Endothelial cell of umbilical vein (primary cell): ENCODE results near the gene ACTR2. TPM values are rescaled to one million over a fixed set of nuclear protein-coding genes. Genes with fewer than 3 reads are reported as not detected.

Experiments
- BruUV-seq: library from RNA; stranded (reverse); fragments of 400-500 nt; replicated peaks from 2 replicates; lab custom pipeline; 2021; lab: Mats Ljungman, UMichigan
- CTCF ChIA-PET: fragments of 300-600, 350-600 bp; sonication (Branson Sonifier 250); formaldehyde crosslinking; loops from one replicate; lab custom pipeline; 2021; ENCODE audit warnings: antibody characterized with exemption, inconsistent platforms; lab: Charles Lee
- POLR2A ChIA-PET: fragments of 300-600, 350-600 bp; sonication (Branson Sonifier 250); formaldehyde crosslinking; loops from one replicate; lab custom pipeline; 2021; ENCODE audit warnings: antibody characterized with exemption, inconsistent platforms; lab: Charles Lee
- DNase-seq: peaks from one replicate; pipeline ENCODE4 v3.0.0-alpha.2; 2011; ENCODE audit warnings: low read depth, low spot score
- FAIRE-seq: peaks from 2 replicates; lab custom pipeline; 2011; peaks lifted over from hg19 to GRCh38; lab: Jason Lieb, UNC
- H2AFZ ChIP-seq: 2 replicates; pipeline ENCODE4 v1.6.0; 2012; ENCODE audit warnings: low read depth, low read length, control low read depth, inconsistent platforms
- H3K27ac ChIP-seq: 2 replicates; pipeline ENCODE4 v1.5.1; 2011; ENCODE audit warnings: low read depth, mild to moderate bottlenecking, control low read depth, low read length, moderate library complexity; ENCODE audit not compliant: insufficient read depth
- H3K27me3 ChIP-seq, 2 experiments: 2 replicates each; pipeline versions ENCODE4 v1.6.0 to v1.6.1; 2011; ENCODE audit warnings: low read length in 2 of 2, mixed read lengths in 1 of 2; ENCODE audit not compliant: control insufficient read depth in 2 of 2, insufficient read depth in 2 of 2
- H3K36me3 ChIP-seq, 2 experiments: 2 replicates in 1 of 2; 3 replicates in 1 of 2; pipeline ENCODE4 v1.5.1; 2011; ENCODE audit warnings: low read length in 2 of 2, mild to moderate bottlenecking in 1 of 2, moderate library complexity in 1 of 2; ENCODE audit not compliant: control insufficient read depth in 2 of 2, insufficient read depth in 2 of 2; ENCODE audit errors: extremely low read depth in 1 of 2
- H3K4me1 ChIP-seq: 3 replicates; pipeline ENCODE4 v1.5.1; 2011; ENCODE audit warnings: mild to moderate bottlenecking, low read length; ENCODE audit not compliant: control insufficient read depth, insufficient read depth; ENCODE audit errors: extremely low read depth
- H3K4me2 ChIP-seq: 2 replicates; pipeline ENCODE4 v1.6.1; 2011; ENCODE audit warnings: low read length, control low read depth, mixed read lengths; ENCODE audit not compliant: insufficient read depth
- H3K4me3 ChIP-seq, 3 experiments: fragments of 200-600 bp in 1 of 3; sonication (generic), shearing (Covaris generic) in 1 of 3; replicated peaks in 1 of 3; 2 replicates each; pipeline ENCODE4 v1.5.1; 2011 to 2016; ENCODE audit warnings: control low read depth in 3 of 3, low read length in 3 of 3, mild to moderate bottlenecking in 2 of 3, inconsistent platforms in 1 of 3, low read depth in 1 of 3, moderate library complexity in 1 of 3; ENCODE audit not compliant: insufficient read depth in 1 of 3
- H3K79me2 ChIP-seq: 2 replicates; pipeline ENCODE4 v1.6.0; 2012; ENCODE audit warnings: low read length, inconsistent platforms; ENCODE audit not compliant: control insufficient read depth, insufficient read depth
- H3K9ac ChIP-seq: replicated peaks from 2 replicates; pipeline ENCODE3; 2011; ENCODE audit warnings: low read length, control low read depth; ENCODE audit not compliant: insufficient read depth; ENCODE audit errors: extremely low read depth
- H3K9me1 ChIP-seq: replicated peaks from 3 replicates; pipeline ENCODE4 v1.6.0; 2011; ENCODE audit warnings: mild to moderate bottlenecking, low read length; ENCODE audit not compliant: control insufficient read depth, insufficient read depth; ENCODE audit errors: extremely low read depth
- H3K9me3 ChIP-seq: replicated peaks from 2 replicates; pipeline ENCODE4 v1.5.1; 2012; ENCODE audit warnings: low read length, inconsistent platforms; ENCODE audit not compliant: control insufficient read depth, insufficient read depth
- H4K20me1 ChIP-seq: replicated peaks from 2 replicates; pipeline ENCODE3; 2011; ENCODE audit warnings: mild to moderate bottlenecking, low read length; ENCODE audit not compliant: control insufficient read depth, insufficient read depth; ENCODE audit errors: extremely low read depth
- POLR2A ChIP-seq: IDR thresholded peaks from 2 replicates; pipeline ENCODE4 v1.6.1; 2012; ENCODE audit warnings: low read depth, mild to moderate bottlenecking, control low read depth, low read length
- POLR2AphosphoS5 ChIP-seq: IDR thresholded peaks from 2 replicates; pipeline ENCODE4 v1.6.1; 2012; ENCODE audit warnings: low read depth, mild to moderate bottlenecking, control low read depth, low read length, moderate library complexity; ENCODE audit not compliant: insufficient read depth
- dilution Hi-C: fragments of 300-500 bp; cut with MboI; formaldehyde crosslinking; loops from one replicate; pipeline ENCODE4 v1.15.0; 2019; ENCODE audit warnings: low sequenced_read_pairs; ENCODE audit not compliant: extremely low pct_ligation_motif_present
- intact Hi-C: fragments of 100-400 bp; cut with micrococcal nuclease; formaldehyde crosslinking; loops from one replicate; pipeline ENCODE4 v1.10.0; 2022
- polyA plus RNA-seq, 4 experiments: library from polyadenylated mRNA; depleted of rRNA in 3 of 4; stranded (reverse) in 3 of 4; unstranded in 1 of 4; fragments of >200 nt; gene quantifications; 2 replicates each; pipeline versions ENCODE4 v1.2.1 to v1.2.3, GENCODE V29; 2011 to 2012; ENCODE audit warnings: missing spikeins in 1 of 4
- total RNA-seq: library from RNA; stranded (reverse); gene quantifications from 2 replicates; pipeline ENCODE4 v1.2.3, GENCODE V29; 2021
- TF ChIP-seq, protein P1 (sequence below): IDR thresholded peaks from 2 replicates; pipeline ENCODE4 v1.6.1; 2011; ENCODE audit not compliant: insufficient read depth, insufficient read length
- TF ChIP-seq, protein P2 (sequence below), 2 donors: IDR thresholded peaks; 1 replicate in 1 of 2; 2 replicates in 1 of 2; pipeline ENCODE4 v1.5.1; 2011; ENCODE audit warnings: low read length in 2 of 2, mild to moderate bottlenecking in 2 of 2, moderate library complexity in 2 of 2, control low read depth in 1 of 2, inconsistent platforms in 1 of 2, low read depth in 1 of 2; ENCODE audit not compliant: insufficient read depth in 1 of 2; ENCODE audit errors: extremely low read depth in 1 of 2

ACTR2 gene
- total and polyA plus RNA-seq, 2 donors (not counting 3 experiments of a cell fraction or from before 2014, with no cell fraction given) = 48.7 to 287 TPM

DNA sequence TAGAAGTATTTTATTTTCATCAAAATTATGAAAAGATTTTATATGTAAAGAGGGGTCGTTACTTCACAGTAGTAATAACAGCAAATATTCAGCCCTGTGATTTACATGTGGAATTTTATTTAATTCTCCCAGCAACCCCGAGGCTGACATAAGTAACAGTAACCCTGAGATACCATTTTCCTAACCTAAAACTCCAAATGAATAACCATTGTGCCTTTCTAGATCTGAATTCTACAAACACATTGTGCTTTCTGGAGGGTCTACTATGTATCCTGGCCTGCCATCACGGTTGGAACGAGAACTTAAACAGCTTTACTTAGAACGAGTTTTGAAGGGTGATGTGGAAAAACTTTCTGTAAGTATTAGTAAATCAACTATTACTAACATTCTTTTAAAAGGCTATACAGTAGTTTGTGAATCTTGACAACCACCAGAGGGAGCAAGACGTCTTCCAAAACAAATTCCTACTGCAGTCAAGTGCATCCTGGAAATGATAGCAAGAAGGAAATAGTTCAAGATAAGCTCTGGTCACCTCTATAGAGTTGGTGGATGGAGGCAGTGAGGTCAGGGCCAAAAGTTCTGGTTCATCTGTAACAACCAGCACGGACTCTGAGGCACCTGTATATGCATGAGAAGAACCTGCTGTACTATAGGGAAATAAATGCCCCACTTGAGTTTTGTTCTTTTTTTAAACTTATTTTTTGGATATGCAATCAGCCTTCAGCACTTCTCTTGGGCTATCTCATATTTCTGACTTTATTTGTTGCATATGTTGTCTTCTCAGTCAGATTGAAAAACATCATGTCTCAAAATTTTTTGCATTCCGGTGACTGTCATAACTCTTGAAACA lies 37.4 kb downstream of the ACTR2 start:
- H2AFZ ChIP-seq = no peak overlapping the region
- no peaks in the 10 kb centered on the region for H3K9me1 ChIP-seq
- peaks cover 2% of the 10 kb centered on the region for H3K4me1 ChIP-seq
- H3K4me2 ChIP-seq = no peak overlapping the region
- no peaks in the 10 kb centered on the region for H3K9me3 ChIP-seq
- peaks cover 17 to 20% of the 10 kb centered on the region in 2 experiments for H3K36me3 ChIP-seq
- DNase-seq (peak; percentile 73), FAIRE-seq (peak; percentile 53)
- no peak overlapping the region for H3K9ac ChIP-seq
- no peak overlapping the region for H3K27ac ChIP-seq
- dilution Hi-C loops (no loop called here), intact Hi-C loops (loop anchor here (1.0 kb wide), 4 partner anchors 10 to 308 kb away; no protein-coding TSS in a partner anchor)
- POLR2A ChIA-PET = no interaction called here
- H4K20me1 ChIP-seq = peaks cover 17% of the 10 kb centered on the region
- CTCF ChIA-PET = interaction anchor here (0.6 to 4.3 kb wide), 37 partner anchors 11 to 311 kb away, joined by 3 to 62 read pairs (median 4); partner anchors contain the start of gene SPRED2
- H3K79me2 ChIP-seq = peaks cover 21% of the 10 kb centered on the region
- BruUV-seq = no TSS peak
- no peak overlapping the region for H3K4me3 ChIP-seq
- TF ChIP-seq, protein P1, sequence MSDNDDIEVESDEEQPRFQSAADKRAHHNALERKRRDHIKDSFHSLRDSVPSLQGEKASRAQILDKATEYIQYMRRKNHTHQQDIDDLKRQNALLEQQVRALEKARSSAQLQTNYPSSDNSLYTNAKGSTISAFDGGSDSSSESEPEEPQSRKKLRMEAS = no peak
- TF ChIP-seq POLR2AphosphoS5 (no peak), POLR2A (no peak)
- TF ChIP-seq, protein P2, sequence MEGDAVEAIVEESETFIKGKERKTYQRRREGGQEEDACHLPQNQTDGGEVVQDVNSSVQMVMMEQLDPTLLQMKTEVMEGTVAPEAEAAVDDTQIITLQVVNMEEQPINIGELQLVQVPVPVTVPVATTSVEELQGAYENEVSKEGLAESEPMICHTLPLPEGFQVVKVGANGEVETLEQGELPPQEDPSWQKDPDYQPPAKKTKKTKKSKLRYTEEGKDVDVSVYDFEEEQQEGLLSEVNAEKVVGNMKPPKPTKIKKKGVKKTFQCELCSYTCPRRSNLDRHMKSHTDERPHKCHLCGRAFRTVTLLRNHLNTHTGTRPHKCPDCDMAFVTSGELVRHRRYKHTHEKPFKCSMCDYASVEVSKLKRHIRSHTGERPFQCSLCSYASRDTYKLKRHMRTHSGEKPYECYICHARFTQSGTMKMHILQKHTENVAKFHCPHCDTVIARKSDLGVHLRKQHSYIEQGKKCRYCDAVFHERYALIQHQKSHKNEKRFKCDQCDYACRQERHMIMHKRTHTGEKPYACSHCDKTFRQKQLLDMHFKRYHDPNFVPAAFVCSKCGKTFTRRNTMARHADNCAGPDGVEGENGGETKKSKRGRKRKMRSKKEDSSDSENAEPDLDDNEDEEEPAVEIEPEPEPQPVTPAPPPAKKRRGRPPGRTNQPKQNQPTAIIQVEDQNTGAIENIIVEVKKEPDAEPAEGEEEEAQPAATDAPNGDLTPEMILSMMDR (IDR thresholded peaks at IDR 0.05; ENCODE audit: extremely low read depth in 1 of 2, insufficient read depth in 1 of 2, low read depth in 1 of 2, low read length in 2 of 2) = peak; percentile 54 to 56
- no peaks in the 10 kb centered on the region for H3K27me3 ChIP-seq
